ENCODE measurements around the gene RPL10. TPM values are rescaled to one million over a fixed set of nuclear protein-coding genes. Genes with fewer than 3 reads are reported as not detected.
A peak's percentile ranks its signal among the peaks of the same experiment; 100 is the strongest.

Gene RPL10
- total RNA-seq, 1 experiment from 2014 or later: 4,296 TPM

DNA sequence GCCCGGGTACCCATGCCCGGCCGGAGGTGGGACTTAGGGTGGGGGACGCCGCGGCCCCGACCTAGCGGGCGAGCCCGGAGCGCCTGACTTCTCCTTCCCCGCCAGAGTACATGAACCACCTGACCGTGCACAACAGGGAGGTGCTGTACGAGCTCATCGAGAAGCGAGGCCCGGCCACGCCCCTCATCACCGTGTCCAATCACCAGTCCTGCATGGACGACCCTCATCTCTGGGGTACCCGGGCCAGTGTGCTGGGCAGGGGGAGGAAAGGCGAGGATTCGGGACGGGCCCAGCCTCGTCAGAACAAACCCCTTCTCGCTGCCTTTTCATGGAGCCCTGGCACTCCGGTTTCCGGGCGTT is 13.8 kb downstream of the RPL10 start:
- Histone ChIP-seq H3K27me3 (ENCODE audit: control insufficient read depth, insufficient read depth, low read length) (no peaks in the 10 kb centered on the region), H3K4me3 (ENCODE audit: insufficient read depth, low read depth, low read length) (peak overlapping the region; percentile 77), H3K36me3 (replicated peaks; ENCODE audit: control insufficient read depth, insufficient read depth, low read length) (no peaks in the 10 kb centered on the region; the same call in 1 of the 2 replicates)
- peak; percentile 89 for DNase-seq

GRCh38 chrX:154412468-154412867 is 14.3 kb downstream of the RPL10 start:
- DNase-seq: no peak
- H3K4me3 ChIP-seq (ENCODE audit: insufficient read depth, low read depth, low read length): peak overlapping the region; percentile 77
- H3K36me3 ChIP-seq (replicated peaks; ENCODE audit: control insufficient read depth, insufficient read depth, low read length): no peaks in the 10 kb centered on the region; the same call in 1 of the 2 replicates
- H3K27me3 ChIP-seq (ENCODE audit: control insufficient read depth, insufficient read depth, low read length): no peaks in the 10 kb centered on the region

- DNase-seq: no peak
- Histone ChIP-seq H3K27me3 (ENCODE audit: control insufficient read depth, insufficient read depth, low read length) (no peaks in the 10 kb centered on the region), H3K36me3 (replicated peaks; ENCODE audit: control insufficient read depth, insufficient read depth, low read length) (no peaks in the 10 kb centered on the region; the same call in 1 of the 2 replicates), H3K4me3 (ENCODE audit: insufficient read depth, low read depth, low read length) (no peak overlapping the region)
Measured at GRCh38 chrX:154413142-154413541, 15.0 kb downstream of the RPL10 start.

DNA sequence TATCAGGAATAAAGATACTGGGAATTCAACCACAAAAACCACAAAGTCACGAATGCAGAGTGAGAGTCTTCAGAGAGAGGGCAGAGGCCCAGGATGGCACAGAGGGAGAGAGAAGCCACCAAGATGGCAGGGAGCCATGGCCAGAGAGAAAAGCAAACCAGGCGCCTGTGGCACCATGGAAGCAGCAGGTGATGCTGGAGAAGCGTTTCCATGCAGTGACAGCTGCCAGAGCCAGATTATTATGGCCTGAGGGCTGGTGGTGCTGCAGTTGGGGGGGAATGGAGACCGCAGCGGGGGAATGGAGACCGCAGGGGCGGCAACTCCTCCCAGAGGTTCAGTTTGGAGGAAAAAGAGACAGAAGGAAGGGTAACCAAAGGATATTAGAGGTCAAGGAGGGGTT is 19.0 kb downstream of the RPL10 start:
- Histone ChIP-seq H3K4me3 (ENCODE audit: insufficient read depth, low read depth, low read length) (no peak overlapping the region), H3K27me3 (ENCODE audit: control insufficient read depth, insufficient read depth, low read length) (no peaks in the 10 kb centered on the region), H3K36me3 (replicated peaks; ENCODE audit: control insufficient read depth, insufficient read depth, low read length) (no peaks in the 10 kb centered on the region; the same call in 1 of the 2 replicates)
- no peak for DNase-seq

DNA sequence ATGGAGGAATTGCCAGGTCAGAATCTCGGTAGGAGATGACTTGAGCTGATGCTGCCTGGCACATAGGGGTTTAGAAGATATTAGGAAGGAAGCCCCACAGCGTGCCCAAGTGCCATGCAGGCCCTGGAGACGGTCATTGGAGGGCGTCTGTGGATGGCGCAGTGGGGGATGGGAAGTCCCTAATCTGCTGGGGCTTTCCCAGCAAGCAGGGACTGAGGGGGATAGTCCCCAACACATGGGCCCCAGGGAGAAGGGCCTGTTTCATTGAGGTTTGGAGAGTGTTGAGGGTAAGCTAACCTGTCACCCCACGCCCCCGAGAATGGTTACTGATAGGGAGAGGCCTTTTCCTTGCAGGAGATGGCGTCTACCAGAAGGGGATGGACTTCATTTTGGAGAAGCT is 21.0 kb downstream of the RPL10 start:
- Histone ChIP-seq H3K36me3 (replicated peaks; ENCODE audit: control insufficient read depth, insufficient read depth, low read length) (no peaks in the 10 kb centered on the region; the same call in 1 of the 2 replicates), H3K4me3 (ENCODE audit: insufficient read depth, low read depth, low read length) (no peak overlapping the region), H3K27me3 (ENCODE audit: control insufficient read depth, insufficient read depth, low read length) (no peaks in the 10 kb centered on the region)
- DNase-seq: no peak

- DNase-seq: no peak
- Histone ChIP-seq H3K36me3 (replicated peaks; ENCODE audit: control insufficient read depth, insufficient read depth, low read length) (no peaks in the 10 kb centered on the region; the same call in 1 of the 2 replicates), H3K27me3 (ENCODE audit: control insufficient read depth, insufficient read depth, low read length) (no peaks in the 10 kb centered on the region), H3K4me3 (ENCODE audit: insufficient read depth, low read depth, low read length) (no peak overlapping the region)
Measured at GRCh38 chrX:154419688-154420401, 21.7 kb downstream of the RPL10 start.

GRCh38 chrX:154420402-154420756 is 22.2 kb downstream of the RPL10 start:
- no peak for DNase-seq
- Histone ChIP-seq H3K36me3 (replicated peaks; ENCODE audit: control insufficient read depth, insufficient read depth, low read length) (no peaks in the 10 kb centered on the region; the same call in 1 of the 2 replicates), H3K4me3 (ENCODE audit: insufficient read depth, low read depth, low read length) (no peak overlapping the region), H3K27me3 (ENCODE audit: control insufficient read depth, insufficient read depth, low read length) (no peaks in the 10 kb centered on the region)

DNA sequence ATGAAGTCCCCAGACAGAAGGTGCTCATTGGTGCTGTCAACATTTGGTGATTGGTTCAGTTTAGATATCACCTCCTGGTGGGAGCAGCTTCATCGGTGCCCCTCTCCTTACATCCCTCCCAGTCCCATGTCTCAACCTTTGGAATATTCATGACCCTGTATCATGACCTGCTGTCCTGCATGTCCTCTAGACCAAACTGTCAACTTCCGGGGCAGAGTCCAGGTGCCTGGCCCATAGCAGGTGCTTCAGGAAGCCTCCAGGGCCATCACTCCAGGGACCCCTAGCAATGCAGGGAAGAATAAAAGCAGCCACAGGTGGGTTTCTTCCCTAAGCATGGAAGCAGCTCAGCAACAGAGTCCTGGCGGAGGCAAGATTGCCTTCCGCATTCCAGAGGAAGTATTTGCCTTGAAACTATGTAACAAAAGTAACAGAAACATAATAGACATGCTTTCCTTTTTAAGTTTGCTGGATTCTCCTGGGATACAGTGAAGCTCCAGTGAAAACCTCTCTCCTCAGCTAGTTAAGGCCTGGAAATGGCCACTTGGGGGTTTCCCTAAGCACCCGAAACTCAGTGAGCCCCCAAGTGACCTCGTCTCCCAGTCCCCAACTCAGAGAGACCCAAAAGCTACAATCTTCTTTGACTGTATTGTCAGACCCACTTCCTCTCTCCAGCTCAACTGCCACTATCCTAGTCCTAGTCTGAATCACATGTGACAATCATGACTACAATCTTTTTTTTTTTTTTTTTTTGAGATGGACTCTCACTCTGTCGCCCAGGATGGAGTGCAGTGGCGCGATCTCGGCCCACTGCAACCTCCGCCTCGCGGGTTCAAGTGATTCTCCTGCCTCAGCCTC is 29.0 kb downstream of the RPL10 start:
- H3K4me3 ChIP-seq (ENCODE audit: insufficient read depth, low read depth, low read length): no peak overlapping the region

DNA sequence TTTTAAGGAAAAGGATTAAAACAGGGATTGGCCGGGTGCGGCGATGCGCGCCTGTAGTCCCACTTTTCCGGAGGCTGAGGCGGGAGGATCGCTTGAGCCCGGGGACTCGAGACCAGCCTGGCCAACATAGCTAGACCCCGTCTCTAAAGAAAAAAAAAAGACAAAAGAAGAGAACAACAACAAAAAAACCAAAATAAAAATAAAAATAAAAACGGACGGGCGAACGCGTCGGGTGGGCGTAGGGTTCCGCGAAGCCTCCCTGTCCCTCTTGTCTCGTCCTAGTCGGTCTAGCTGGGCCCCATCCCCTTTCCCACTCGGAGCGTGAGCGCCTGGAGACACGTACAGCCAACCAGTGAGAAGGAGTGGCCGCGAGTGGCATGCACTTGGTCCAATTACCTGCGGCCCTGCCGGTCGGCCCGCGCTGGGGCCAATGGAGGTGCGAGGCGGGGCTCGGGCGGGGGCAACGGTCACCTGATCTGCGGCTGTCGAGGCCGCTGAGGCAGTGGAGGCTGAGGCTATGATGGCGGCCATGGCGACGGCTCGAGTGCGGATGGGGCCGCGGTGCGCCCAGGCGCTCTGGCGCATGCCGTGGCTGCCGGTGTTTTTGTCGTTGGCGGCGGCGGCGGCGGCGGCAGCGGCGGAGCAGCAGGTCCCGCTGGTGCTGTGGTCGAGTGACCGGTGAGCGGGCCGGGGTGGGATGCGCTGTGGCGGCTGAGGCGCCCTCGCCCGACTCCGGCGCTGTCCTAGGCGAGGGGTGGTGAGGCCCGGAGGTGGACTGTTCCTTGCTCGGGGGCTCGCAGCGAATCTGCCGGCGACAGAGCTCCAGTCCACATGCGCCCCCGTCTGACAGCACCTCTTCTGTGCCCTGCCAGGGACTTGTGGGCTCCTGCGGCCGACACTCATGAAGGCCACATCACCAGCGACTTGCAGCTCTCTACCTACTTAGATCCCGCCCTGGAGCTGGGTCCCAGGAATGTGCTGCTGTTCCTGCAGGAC is 30.3 kb downstream of the RPL10 start, which contains the start of gene ATP6AP1:
ATP6AP1 (plus strand) TSS at position 502 of the 996 bp plus-strand sequence; CDS start at position 518, 16 bp downstream.
- H3K36me3 ChIP-seq (replicated peaks; ENCODE audit: control insufficient read depth, insufficient read depth, low read length): no peaks in the 10 kb centered on the region; the same call in 1 of the 2 replicates
- peak; percentile 96 for DNase-seq
- no peaks in the 10 kb centered on the region for H3K27me3 ChIP-seq (ENCODE audit: control insufficient read depth, insufficient read depth, low read length)
- H3K4me3 ChIP-seq (ENCODE audit: insufficient read depth, low read depth, low read length): peak within 1 kb of the TSS; percentile 57

More for the DNA sequence above, 29.0 kb downstream of the RPL10 start:
- H3K36me3 ChIP-seq (replicated peaks; ENCODE audit: control insufficient read depth, insufficient read depth, low read length): no peaks in the 10 kb centered on the region
- DNase-seq: no peak
- no peaks in the 10 kb centered on the region for H3K27me3 ChIP-seq (ENCODE audit: control insufficient read depth, insufficient read depth, low read length)

GRCh38 chrX:154429711-154430110 is 31.5 kb downstream of the RPL10 start:
- Histone ChIP-seq H3K27me3 (ENCODE audit: control insufficient read depth, insufficient read depth, low read length) (no peaks in the 10 kb centered on the region), H3K36me3 (replicated peaks; ENCODE audit: control insufficient read depth, insufficient read depth, low read length) (no peaks in the 10 kb centered on the region; the same call in 1 of the 2 replicates), H3K4me3 (ENCODE audit: insufficient read depth, low read depth, low read length) (no peak overlapping the region)
- DNase-seq: no peak

DNA sequence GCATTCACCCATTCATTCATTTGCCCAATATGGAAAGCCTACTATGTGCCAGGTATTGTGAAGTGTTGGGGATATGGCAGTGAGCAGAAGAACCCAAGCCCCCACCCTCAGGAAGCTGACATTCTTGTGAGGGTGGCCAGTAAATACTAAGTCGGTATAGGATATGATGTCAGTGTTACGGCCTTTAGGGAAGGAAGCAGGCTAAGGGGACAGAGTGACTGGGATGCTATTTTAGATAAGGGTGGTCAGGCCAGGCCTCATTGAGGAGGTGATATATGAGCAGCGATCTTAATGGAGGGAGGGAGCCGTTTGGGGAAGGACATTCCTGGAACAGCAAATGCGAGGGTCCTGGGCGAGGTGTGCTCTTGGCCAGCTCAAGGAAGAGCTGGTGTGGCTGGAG is 32.3 kb downstream of the RPL10 start:
- Histone ChIP-seq H3K36me3 (replicated peaks; ENCODE audit: control insufficient read depth, insufficient read depth, low read length) (no peaks in the 10 kb centered on the region; the same call in 1 of the 2 replicates), H3K27me3 (ENCODE audit: control insufficient read depth, insufficient read depth, low read length) (no peaks in the 10 kb centered on the region), H3K4me3 (ENCODE audit: insufficient read depth, low read depth, low read length) (no peak overlapping the region)
- DNase-seq: no peak

- H3K4me3 ChIP-seq (ENCODE audit: insufficient read depth, low read depth, low read length): no peak overlapping the region
- DNase-seq: no peak
- H3K27me3 ChIP-seq (ENCODE audit: control insufficient read depth, insufficient read depth, low read length): no peaks in the 10 kb centered on the region
- no peaks in the 10 kb centered on the region; the same call in 1 of the 2 replicates for H3K36me3 ChIP-seq (replicated peaks; ENCODE audit: control insufficient read depth, insufficient read depth, low read length)
Measured at GRCh38 chrX:154430916-154431315, 32.7 kb downstream of the RPL10 start.

DNA sequence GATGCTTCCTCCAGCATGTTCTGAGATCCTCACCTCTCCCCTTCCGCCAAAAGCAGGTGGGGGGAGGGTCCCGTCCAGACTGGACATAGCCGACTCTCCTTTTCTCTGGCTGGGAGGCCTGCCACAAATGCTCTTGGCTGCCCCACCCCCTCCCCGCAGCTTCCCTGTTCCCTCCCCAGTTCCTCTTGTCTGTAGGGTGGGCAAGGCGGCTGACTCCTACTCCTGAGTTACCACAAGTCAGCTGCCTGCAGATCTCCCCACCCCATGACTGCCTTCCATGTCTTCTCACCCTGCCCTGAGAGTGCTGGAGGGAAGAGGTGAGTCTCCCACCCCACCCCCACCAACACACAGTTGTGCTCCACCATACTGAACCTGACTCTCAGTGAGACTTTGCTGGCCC is 33.2 kb downstream of the RPL10 start:
- no peak overlapping the region for H3K4me3 ChIP-seq (ENCODE audit: insufficient read depth, low read depth, low read length)
- no peaks in the 10 kb centered on the region; the same call in 1 of the 2 replicates for H3K36me3 ChIP-seq (replicated peaks; ENCODE audit: control insufficient read depth, insufficient read depth, low read length)
- no peaks in the 10 kb centered on the region for H3K27me3 ChIP-seq (ENCODE audit: control insufficient read depth, insufficient read depth, low read length)
- DNase-seq: no peak

DNA sequence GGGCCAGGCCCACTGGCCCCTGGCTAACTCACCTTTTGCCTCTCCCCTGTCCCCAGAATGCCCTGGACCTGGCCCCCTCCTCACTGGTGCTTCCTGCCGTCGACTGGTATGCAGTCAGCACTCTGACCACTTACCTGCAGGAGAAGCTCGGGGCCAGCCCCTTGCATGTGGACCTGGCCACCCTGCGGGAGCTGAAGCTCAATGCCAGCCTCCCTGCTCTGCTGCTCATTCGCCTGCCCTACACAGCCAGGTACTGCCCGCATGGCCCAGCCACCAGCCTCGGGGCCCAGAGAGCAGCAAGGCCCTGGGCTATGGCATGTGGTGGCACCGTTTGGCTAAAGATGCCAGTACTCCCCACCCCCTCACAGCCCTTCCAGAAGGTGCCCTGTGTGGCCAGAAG is 34.0 kb downstream of the RPL10 start:
- DNase-seq: no peak
- no peaks in the 10 kb centered on the region for H3K27me3 ChIP-seq (ENCODE audit: control insufficient read depth, insufficient read depth, low read length)
- no peaks in the 10 kb centered on the region; the same call in 1 of the 2 replicates for H3K36me3 ChIP-seq (replicated peaks; ENCODE audit: control insufficient read depth, insufficient read depth, low read length)
- no peak overlapping the region for H3K4me3 ChIP-seq (ENCODE audit: insufficient read depth, low read depth, low read length)
